HG02981 (cell line): ENCODE data around the gene BCL3.
"Not testable (repeated sequence)": the region's sequence is repeated elsewhere in the genome, so short reads cannot be mapped to it uniquely, and the experiment has no call there.

ENCODE experiments used
- ATAC-seq: cut with Tn5 transposase; IDR thresholded peaks from one replicate; pipeline ENCODE4 v1.9.1; 2021; ENCODE audit warnings: mild to moderate bottlenecking, moderate library complexity; ENCODE audit not compliant: unreplicated experiment

BCL3 gene

GRCh38 chr19:44720396-44720795, 28.1 kb upstream of the BCL3 start:
- ATAC-seq: not testable (repeated sequence)

GRCh38 chr19:44720945-44721344, 27.6 kb upstream of the BCL3 start:
- no peak for ATAC-seq

- ATAC-seq: not testable (repeated sequence)
Measured at GRCh38 chr19:44721369-44721768, 27.1 kb upstream of the BCL3 start.

GRCh38 chr19:44722131-44723121, 26.1 kb upstream of the BCL3 start:
- no peak for ATAC-seq

- no peak for ATAC-seq
Measured at GRCh38 chr19:44723299-44723951, 25.1 kb upstream of the BCL3 start.

GRCh38 chr19:44723952-44724319, 24.6 kb upstream of the BCL3 start:
- no peak for ATAC-seq

- ATAC-seq: no peak
Measured at GRCh38 chr19:44725251-44725650, 23.3 kb upstream of the BCL3 start.

- no peak for ATAC-seq
Measured at GRCh38 chr19:44725684-44726083, 22.8 kb upstream of the BCL3 start.

- ATAC-seq: no peak
Measured at GRCh38 chr19:44726465-44726864, 22.0 kb upstream of the BCL3 start.

GRCh38 chr19:44728178-44728577, 20.3 kb upstream of the BCL3 start:
- ATAC-seq: no peak

- ATAC-seq: no peak
Measured at GRCh38 chr19:44729516-44730033, 18.9 kb upstream of the BCL3 start.

GRCh38 chr19:44731081-44731480, 17.4 kb upstream of the BCL3 start:
- no peak for ATAC-seq

GRCh38 chr19:44731622-44732021, 16.9 kb upstream of the BCL3 start:
- no peak for ATAC-seq

GRCh38 chr19:44732235-44733014, 16.1 kb upstream of the BCL3 start:
- no peak for ATAC-seq

- no peak for ATAC-seq
Measured at GRCh38 chr19:44734357-44734756, 14.2 kb upstream of the BCL3 start.

GRCh38 chr19:44735011-44735410, 13.5 kb upstream of the BCL3 start:
- ATAC-seq: no peak

- no peak for ATAC-seq
Measured at GRCh38 chr19:44737238-44738071, 11.1 kb upstream of the BCL3 start.

- no peak for ATAC-seq
Measured at GRCh38 chr19:44738136-44738535, 10.4 kb upstream of the BCL3 start.

- ATAC-seq: no peak
Measured at GRCh38 chr19:44738603-44739558, 9.6 kb upstream of the BCL3 start.
